T-helper 2 cell treated with Interferon-gamma antibody and Interleukin-4, amounts not matched to agents 5 μg/mL and 100 μg/mL, for 36 hours (primary cell): ENCODE data around the gene RPL22.

Experiments
- DNase-seq: peaks from one replicate; pipeline ENCODE4 v3.0.0; 2021; ENCODE audit warnings: low spot score
- H3K27ac Mint-ChIP-seq: one replicate; pipeline ENCODE4 v1.8.0; 2021; ENCODE audit warnings: mild to moderate bottlenecking, mixed read lengths
- H3K27me3 Mint-ChIP-seq: one replicate; pipeline ENCODE4 v1.8.0; 2021; ENCODE audit warnings: low read depth, mixed read lengths
- H3K36me3 Mint-ChIP-seq: one replicate; pipeline ENCODE4 v1.8.0; 2021; ENCODE audit warnings: low read depth, mixed read lengths
- H3K4me1 Mint-ChIP-seq: one replicate; pipeline ENCODE4 v1.8.0; 2021; ENCODE audit warnings: low read depth, mixed read lengths
- H3K4me3 Mint-ChIP-seq: one replicate; pipeline ENCODE4 v1.8.0; 2022; ENCODE audit warnings: mild to moderate bottlenecking, moderate library complexity, mixed read lengths
- H3K9me3 Mint-ChIP-seq: one replicate; pipeline ENCODE4 v1.8.0; 2021; ENCODE audit warnings: mixed read lengths

Gene RPL22

DNA sequence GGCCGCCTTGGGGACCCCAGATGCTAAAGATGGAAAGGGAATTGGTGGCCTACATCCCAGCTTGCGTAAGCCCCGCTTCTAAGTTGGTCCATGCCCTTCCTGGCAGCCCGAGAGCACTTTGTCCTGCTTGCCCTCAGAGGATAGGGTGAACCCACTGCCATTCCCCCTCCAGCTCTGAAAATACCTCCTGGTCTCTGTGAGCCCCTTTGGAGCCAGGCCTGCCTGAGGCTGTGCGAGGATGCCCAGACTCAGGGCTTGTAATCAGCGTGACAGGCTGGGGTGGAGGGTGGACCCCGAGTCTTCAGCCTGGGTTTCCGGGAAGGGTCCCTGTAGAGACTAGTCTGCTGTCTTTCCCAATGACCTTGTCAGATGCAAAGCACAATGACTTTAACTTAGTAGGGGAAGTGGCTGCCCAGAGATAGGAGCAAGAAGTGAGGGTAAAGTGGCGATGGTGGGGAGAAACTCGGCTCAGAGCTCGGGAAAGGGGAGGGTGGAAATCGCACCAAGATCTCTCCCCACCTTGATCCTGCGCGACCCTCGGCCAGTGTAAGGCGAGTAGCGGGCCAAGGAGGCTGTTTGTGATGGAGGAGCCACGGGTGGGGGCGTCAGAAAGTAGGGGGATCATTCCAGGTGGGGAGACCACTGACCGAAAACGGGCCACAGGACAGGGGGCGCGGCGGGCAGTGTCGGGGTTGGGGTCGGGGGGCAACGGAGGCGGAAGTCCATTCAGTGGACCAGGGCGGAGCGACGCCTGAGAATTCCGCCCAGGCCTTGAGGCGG is 41.9 kb upstream of the RPL22 start:
- no peaks in the 10 kb centered on the region for H3K9me3 Mint-ChIP-seq
- H3K4me3 Mint-ChIP-seq = peak overlapping the region; percentile 19
- DNase-seq = no peak
- H3K4me1 Mint-ChIP-seq = peaks cover 11% of the 10 kb centered on the region
- peak overlapping the region; percentile 57 for H3K27ac Mint-ChIP-seq
- no peaks in the 10 kb centered on the region for H3K36me3 Mint-ChIP-seq
- peaks cover 55% of the 10 kb centered on the region for H3K27me3 Mint-ChIP-seq

DNA sequence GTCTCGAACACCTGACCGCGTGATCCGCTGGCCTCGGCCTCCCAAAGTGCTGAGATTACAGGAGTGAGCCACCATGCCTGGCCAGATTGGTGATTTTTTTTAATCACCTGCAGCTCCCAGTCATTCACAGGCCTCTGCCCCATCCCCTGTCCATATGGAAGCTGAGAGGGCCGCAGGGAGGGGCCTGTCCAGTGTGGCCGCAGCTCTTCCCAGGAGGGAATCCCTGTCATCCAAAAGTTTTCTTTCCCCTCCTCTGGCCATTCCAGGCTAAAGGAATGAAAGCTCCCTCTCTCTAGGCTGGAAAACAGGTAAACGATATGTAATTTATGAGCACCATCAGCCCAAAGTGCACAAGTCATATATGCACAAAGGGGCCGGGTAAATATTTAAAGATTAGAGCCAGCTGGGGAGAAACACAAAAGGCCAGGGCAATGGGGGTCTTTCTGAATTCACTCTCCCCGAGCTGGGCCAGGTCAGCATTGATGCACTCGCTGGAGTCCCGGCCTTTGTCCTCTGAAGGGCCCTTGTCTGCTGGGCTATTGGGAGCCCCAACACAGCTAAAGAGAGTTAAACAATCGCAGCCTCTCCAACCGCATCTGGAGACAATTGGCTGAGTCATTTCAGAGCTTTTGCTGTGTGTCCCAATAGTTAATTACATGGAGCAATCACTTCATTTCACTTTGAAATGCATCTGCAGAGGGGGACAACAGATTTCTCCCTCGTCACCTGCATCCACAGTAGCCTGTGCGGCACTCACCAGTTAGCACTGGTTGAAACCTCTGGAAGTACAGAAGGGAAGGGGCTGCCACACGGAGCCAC is 40.8 kb upstream of the RPL22 start:
- Mint-ChIP-seq H3K27ac (no peak overlapping the region), H3K4me1 (peaks cover 11% of the 10 kb centered on the region), H3K27me3 (peaks cover 51% of the 10 kb centered on the region), H3K36me3 (no peaks in the 10 kb centered on the region), H3K4me3 (no peak overlapping the region), H3K9me3 (no peaks in the 10 kb centered on the region)
- DNase-seq = no peak

DNA sequence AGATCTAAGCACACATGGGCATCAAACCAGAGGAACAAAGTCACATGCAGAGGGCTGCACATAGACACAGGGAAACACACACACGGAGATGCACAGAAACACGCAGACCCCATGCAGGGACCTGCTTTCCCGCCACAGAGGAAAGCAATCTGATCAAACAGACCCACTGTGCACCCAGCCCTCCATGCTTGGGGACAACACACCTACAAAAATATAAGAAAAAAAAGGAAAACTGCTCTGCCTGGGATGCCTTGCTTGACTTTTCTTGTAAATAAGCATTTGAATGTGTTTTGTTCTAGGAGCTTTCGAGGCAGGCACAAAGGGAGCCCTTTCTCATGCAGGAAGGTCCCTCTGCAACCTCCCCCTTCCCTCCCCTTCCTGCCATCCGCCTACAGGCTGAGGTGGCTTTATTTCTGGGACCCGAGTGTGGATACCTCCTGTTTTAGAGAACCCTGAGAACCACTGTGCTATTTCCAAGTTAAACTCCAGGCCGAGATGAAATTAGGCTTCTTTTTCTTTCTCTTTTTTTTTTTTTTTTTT is 39.9 kb upstream of the RPL22 start:
- H3K27ac Mint-ChIP-seq = no peak overlapping the region
- no peak for DNase-seq
- no peaks in the 10 kb centered on the region for H3K9me3 Mint-ChIP-seq
- H3K4me3 Mint-ChIP-seq = no peak overlapping the region
- H3K27me3 Mint-ChIP-seq = peaks cover 46% of the 10 kb centered on the region
- H3K36me3 Mint-ChIP-seq = peaks cover under 1% of the 10 kb centered on the region
- H3K4me1 Mint-ChIP-seq = peaks cover 15% of the 10 kb centered on the region

DNA sequence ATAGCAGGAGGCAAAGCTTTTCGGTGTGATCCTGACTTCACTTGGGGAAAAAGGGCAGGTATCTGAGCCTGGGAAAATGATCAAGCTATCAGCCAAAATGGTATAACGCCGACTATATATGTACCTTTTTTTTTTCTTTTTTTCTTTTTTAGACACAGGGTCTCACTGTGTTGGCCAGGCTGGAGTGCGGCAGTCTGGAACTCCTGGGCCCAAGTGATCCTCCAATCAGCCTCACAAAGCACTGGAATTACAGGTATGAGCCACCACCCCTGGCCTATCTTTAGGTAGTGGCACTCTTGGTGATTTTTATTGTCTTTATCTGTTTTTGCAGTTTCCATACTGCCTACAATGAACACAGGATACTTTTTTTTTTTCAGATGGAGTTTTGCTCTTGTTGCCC is 37.7 kb upstream of the RPL22 start:
- Mint-ChIP-seq H3K27me3 (peaks cover 31% of the 10 kb centered on the region), H3K4me3 (peak overlapping the region; percentile 49), H3K4me1 (peaks cover 20% of the 10 kb centered on the region), H3K27ac (no peak overlapping the region), H3K36me3 (peaks cover 17% of the 10 kb centered on the region), H3K9me3 (no peaks in the 10 kb centered on the region)
- DNase-seq = no peak

DNA sequence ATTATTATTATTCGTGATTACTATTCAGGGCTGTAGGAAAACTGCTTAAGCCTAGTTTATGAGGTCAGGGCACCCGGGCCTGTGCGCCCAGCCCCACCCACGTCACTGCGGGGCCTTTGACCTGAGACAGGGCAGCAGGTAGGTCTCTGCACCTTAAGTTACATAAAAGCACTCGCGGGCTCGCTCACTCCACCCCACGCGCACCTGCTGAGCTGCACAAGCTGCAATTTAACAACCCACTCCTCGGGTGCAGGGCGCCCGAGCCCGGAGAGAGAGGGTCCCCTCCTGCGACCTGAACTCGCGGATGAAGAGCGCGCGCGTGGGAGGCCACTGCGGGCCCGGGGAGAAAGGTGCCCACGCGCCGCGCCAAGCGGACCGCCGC is 35.9 kb upstream of the RPL22 start:
- Mint-ChIP-seq H3K27me3 (peaks cover 17% of the 10 kb centered on the region), H3K9me3 (no peaks in the 10 kb centered on the region), H3K4me1 (peaks cover 14% of the 10 kb centered on the region), H3K36me3 (peaks cover 24% of the 10 kb centered on the region), H3K4me3 (peak overlapping the region; percentile 90), H3K27ac (peak overlapping the region; percentile 80)
- DNase-seq = no peak

DNA sequence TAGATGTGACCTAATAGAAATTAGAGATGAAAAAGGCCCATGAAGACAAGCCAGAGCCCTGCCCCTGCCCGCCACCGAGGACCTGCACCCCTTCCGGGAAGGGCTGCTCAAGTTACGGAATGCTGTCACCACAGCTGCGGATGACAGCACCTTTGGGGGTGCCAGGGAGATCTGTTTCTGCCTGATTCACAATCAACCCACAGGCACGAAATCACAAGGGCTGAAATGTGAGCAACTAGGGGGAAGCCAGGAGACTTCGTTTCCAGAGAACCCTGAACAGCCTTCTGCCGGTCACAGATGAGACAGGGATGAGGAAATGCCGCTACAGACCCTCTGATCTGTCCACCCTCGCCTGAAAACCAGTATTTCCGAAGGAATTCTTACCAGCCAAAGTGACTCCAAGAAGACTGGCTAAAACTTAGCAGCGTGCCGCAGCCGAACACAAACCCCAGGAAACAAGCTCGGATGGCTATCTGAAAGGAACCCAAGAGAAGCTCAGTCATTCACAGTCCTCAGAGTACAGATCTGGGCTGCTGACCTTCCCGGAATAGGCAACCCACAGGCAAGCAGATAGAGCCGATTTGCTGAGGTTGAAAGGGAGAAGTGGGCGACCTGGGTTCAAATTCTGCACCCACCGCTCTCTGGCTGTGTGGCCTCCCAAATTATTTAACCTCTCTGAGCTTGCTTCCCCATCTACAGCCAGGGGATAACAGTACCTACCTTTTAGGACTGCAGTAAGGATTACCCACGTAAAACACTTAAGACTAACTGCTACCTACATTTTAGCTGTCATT is 35.3 kb upstream of the RPL22 start:
- no peaks in the 10 kb centered on the region for H3K9me3 Mint-ChIP-seq
- no peak for DNase-seq
- H3K4me1 Mint-ChIP-seq = peaks cover 14% of the 10 kb centered on the region
- peaks cover 11% of the 10 kb centered on the region for H3K27me3 Mint-ChIP-seq
- peaks cover 27% of the 10 kb centered on the region for H3K36me3 Mint-ChIP-seq
- peak overlapping the region; percentile 90 for H3K4me3 Mint-ChIP-seq
- H3K27ac Mint-ChIP-seq = peak overlapping the region; percentile 80

DNA sequence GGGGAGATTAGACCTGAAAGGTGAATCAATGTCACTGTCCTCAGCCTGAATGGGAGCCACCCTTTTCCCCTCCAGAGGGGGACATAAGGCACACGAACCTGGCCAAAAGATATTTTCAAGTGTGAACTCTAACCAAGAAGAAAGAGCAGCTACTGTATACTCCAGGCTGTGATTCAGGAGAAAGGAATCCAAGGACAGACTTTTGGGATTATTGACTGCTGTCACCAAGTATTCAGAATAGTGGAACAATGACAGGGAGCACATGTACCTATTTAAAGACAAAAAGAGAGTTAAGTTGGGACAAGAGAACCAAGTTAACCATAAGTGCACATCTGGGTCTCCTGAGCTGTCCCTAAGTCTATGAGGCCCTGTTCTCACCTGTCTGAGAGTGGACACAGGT is 34.0 kb upstream of the RPL22 start:
- no peaks in the 10 kb centered on the region for H3K27me3 Mint-ChIP-seq
- H3K36me3 Mint-ChIP-seq = peaks cover 27% of the 10 kb centered on the region

DNA sequence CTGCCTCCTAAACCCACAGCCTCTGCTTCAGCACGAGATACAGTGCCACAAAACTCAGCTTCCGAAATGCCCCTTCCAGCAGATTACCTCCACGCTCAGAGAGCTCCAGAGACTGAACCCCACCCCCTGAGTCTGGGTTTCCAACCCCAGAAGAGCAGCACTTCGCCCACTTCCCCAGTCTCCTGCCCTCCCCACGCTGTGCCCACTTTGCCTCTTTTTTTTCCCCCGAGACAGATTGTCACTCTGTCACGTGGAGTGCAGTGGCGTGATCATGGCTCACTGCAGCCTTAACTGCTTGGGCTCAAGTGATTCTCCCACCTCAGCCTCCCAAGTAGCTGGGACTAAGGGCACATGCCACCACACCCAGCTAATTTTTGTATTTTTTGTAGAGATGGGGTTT is 26.3 kb upstream of the RPL22 start:
- peaks cover 44% of the 10 kb centered on the region for H3K36me3 Mint-ChIP-seq
- H3K27ac Mint-ChIP-seq = no peak overlapping the region
- H3K4me1 Mint-ChIP-seq = no peaks in the 10 kb centered on the region
- H3K4me3 Mint-ChIP-seq = no peak overlapping the region
- no peak for DNase-seq
- no peaks in the 10 kb centered on the region for H3K9me3 Mint-ChIP-seq
- H3K27me3 Mint-ChIP-seq = no peaks in the 10 kb centered on the region

More for the DNA sequence above, 34.0 kb upstream of the RPL22 start:
- Mint-ChIP-seq H3K9me3 (no peaks in the 10 kb centered on the region), H3K4me3 (peak overlapping the region; percentile 90), H3K27ac (no peak overlapping the region), H3K4me1 (peaks cover 10% of the 10 kb centered on the region)
- no peak for DNase-seq

DNA sequence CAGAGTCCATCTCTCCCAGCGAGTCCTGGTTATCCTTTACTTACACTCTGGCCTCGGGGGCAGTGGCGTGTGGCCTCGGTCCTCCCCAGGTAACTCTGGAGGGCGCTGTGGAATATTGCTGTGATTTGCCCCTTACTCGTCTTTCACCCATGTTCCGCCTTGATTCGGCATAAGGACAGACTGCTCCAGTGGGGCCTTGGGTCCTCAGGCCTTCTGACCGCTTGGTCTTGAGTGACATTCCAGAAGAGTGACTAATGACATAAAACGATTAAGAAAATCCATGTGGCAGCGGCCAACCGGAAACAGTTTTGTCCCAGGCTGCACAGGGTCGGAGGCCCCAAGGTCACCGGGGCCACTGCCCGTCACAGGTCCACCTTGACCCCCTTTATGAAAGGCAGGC is 25.3 kb upstream of the RPL22 start:
- H3K4me1 Mint-ChIP-seq = no peaks in the 10 kb centered on the region
- H3K36me3 Mint-ChIP-seq = peaks cover 41% of the 10 kb centered on the region
- H3K27me3 Mint-ChIP-seq = no peaks in the 10 kb centered on the region
- no peak overlapping the region for H3K27ac Mint-ChIP-seq
- H3K9me3 Mint-ChIP-seq = no peaks in the 10 kb centered on the region
- DNase-seq = no peak
- no peak overlapping the region for H3K4me3 Mint-ChIP-seq

DNA sequence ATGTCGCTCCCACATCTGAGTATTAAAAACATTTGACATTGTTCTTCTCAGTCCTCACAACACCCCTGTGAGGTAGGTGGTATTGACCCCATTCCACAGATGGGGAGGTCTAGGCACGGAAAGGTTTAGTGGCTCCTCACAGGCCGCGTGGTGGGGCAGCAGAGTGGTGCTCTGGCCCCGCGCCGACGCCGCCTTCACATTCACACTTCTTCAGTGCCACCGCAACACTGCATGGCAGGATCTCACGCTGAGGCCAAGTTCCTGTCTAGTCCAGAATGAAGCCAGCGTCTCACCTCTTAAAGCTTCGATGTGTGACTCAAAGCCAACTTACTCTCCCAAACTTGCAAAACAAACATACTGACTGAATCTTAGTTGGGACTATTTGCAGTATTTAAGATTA is 24.2 kb upstream of the RPL22 start:
- Mint-ChIP-seq H3K4me1 (no peaks in the 10 kb centered on the region), H3K36me3 (peaks cover 40% of the 10 kb centered on the region), H3K27me3 (no peaks in the 10 kb centered on the region), H3K27ac (no peak overlapping the region), H3K9me3 (no peaks in the 10 kb centered on the region), H3K4me3 (no peak overlapping the region)
- no peak for DNase-seq

DNA sequence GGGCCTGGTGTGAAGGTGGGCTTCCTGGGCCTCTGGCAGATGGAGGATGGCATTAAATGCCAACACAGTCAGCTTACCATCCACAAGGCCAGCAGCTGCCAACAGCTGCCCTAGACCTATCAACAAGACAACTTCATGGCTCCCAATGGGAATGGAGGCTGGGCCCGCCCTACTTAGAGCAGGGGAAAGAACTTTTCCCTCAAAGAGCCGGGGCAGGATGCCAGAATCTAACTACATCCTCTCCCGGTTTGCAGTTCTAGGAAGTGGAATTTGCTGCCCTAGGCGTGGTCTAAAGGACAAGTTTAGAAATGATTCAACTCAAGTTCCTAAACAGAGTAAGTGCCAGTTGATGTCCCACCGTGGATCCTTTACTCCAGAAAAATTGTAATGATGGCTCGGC is 23.2 kb upstream of the RPL22 start:
- H3K4me1 Mint-ChIP-seq = no peaks in the 10 kb centered on the region
- no peaks in the 10 kb centered on the region for H3K9me3 Mint-ChIP-seq
- no peak for DNase-seq
- peaks cover 43% of the 10 kb centered on the region for H3K36me3 Mint-ChIP-seq
- no peak overlapping the region for H3K27ac Mint-ChIP-seq
- no peaks in the 10 kb centered on the region for H3K27me3 Mint-ChIP-seq
- no peak overlapping the region for H3K4me3 Mint-ChIP-seq

DNA sequence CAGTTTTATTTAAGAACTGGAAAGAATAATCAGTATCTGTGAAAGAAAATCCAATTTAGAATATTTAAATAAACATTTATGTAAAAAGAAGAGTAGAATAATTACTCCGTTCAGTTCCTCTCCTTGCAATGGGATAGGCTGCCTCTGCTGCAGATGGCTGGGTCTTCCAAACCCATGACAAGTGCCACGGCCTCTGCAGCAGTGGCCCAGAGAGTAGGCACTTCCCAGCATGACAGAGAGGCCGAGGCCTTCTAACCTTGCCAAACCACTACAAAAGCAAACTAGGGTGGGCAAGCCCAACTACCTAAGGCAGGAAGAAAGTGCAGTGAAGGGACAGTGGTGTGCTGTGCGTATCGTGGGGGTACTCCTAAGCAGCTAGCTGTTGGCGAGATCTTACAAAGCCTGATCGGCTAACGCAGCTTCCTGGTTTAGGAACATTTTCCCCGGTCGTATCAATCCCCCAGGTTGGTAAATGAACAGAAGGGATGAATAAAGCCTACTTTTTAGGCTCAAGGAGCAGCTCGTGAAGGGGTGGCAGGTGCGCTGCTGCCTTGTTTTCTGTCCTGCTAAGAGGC is 21.9 kb upstream of the RPL22 start:
- peaks cover 35% of the 10 kb centered on the region for H3K36me3 Mint-ChIP-seq
- no peaks in the 10 kb centered on the region for H3K4me1 Mint-ChIP-seq
- H3K27ac Mint-ChIP-seq = no peak overlapping the region
- H3K9me3 Mint-ChIP-seq = no peaks in the 10 kb centered on the region
- no peak for DNase-seq
- no peak overlapping the region for H3K4me3 Mint-ChIP-seq
- no peaks in the 10 kb centered on the region for H3K27me3 Mint-ChIP-seq

DNA sequence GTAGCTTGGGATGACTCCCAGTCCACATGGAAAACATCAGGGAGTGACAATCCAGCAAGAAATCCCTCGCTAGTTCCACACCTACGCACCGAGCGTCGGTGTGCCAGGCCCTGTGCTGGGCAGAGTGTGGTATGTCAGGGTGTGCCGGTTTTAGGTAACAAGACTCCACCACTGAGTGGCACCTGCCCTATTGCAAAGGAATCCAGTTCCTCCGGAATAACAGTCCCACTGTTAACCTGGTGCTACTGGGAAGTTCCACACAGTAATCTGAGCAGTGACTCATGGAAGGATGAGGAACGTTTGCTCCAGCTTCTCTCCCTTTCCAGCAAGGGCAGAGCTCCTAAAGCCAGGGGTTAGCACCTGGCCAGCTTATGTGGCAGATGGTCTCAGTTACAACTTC is 20.8 kb upstream of the RPL22 start:
- Mint-ChIP-seq H3K4me1 (no peaks in the 10 kb centered on the region), H3K4me3 (no peak overlapping the region), H3K27ac (no peak overlapping the region), H3K36me3 (peaks cover 26% of the 10 kb centered on the region), H3K27me3 (no peaks in the 10 kb centered on the region), H3K9me3 (no peaks in the 10 kb centered on the region)
- DNase-seq = no peak
